ENCODE results near the gene LRRC28. TPM values are rescaled to one million over a fixed set of nuclear protein-coding genes. Genes with fewer than 3 reads are reported as not detected.

LRRC28 gene
- total RNA-seq, 1 donor: 26.1 TPM

DNA sequence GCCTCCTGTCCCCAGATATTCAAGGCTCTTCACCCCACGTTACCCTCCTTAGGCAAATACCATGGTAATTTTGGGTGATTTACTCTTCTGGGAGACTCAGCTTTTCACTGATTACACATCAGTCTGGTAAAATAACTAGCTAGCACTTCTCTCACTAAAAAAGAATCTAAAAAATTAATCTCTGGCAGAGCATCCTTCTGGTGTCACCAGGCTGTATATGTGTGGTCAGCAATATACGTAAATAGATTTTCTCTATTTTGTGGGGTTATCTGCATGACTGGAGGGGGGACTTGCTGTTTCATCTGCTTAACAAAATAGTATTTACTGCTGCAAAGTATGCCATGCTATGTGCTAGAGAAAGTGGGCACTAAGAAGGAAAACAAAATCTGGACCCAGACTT is 45.1 kb downstream of the LRRC28 start:
- DNase-seq (ENCODE audit: low read depth in 2 of 3, low spot score in 2 of 3): no peak

DNA sequence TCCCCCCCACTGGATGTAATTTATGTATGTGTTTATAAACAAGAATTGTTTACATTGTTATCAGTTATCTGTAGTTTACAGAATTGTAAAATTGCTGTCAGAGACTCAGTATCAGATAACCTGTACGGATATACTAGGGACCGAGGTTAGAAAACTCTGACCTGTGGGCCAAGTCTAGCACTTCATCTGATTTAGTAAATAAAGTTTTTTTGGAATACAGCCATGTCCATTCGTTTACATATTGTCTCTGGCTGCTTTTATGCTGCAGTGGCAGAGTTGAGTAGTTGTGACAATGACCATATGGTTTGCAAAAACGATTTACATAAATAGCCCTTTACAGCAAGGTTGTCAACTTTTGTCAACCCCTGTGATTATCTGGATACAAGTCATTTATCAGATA is 52.6 kb downstream of the LRRC28 start:
- DNase-seq (ENCODE audit: low read depth in 2 of 3, low spot score in 2 of 3): no peak

DNA sequence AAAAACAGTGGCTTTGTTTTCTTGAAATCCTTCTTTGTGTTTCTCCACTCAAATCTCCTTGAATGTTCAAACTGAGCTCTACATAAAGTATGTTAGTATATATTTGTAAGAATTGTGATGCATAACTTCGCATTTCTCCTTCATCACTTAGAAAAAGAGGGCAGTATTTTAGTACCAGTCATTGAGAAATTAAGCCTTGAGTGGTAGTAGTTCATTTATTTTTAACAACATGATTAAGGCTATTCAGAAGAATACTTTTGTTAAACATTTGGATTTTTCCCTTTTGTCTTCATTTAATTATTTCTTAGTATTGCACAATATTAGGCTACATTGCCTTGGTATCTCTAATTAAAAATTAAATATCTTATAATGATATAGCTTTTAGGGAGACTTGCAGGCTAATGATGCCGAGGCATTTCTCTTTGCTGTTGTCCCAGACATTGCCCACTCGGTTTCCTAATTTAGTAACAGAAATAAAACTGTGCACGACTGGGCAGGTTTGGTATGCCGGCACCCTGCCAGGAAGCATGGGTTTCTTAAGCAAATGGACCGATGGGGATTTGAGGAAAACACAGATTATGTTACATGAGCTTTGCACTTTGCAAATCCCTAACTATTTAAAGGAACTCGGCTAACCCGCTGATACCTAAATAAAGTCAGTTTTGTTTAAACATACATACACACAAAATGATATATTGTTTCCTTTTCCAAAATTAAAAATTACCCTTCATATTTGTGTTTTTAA is 54.7 kb downstream of the LRRC28 start:
- no peak for DNase-seq (ENCODE audit: low read depth in 2 of 3, low spot score in 2 of 3)

GRCh38 chr15:99306694-99307338 is 55.5 kb downstream of the LRRC28 start:
- no peak for DNase-seq (ENCODE audit: low read depth in 2 of 3, low spot score in 2 of 3)

DNA sequence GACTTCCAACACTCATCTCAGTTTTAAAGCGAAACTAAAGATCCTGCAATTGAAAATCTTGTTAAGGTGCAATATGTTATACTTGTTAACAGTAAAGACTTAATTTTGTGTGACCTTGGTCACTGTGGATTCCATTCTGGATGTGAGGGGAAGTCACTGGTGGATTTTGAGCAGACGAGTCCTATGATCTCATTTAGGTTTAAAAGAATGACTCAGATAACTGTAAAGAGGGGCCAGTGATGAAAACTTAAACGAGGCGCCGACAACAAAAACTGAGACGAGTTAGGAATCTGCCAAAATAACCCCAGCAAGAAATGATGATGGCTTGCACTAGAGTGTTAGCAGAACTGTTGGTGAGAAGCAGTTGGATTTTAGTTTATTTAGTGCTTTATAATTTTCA is 56.5 kb downstream of the LRRC28 start:
- no peak for DNase-seq (ENCODE audit: low read depth in 2 of 3, low spot score in 2 of 3)

DNA sequence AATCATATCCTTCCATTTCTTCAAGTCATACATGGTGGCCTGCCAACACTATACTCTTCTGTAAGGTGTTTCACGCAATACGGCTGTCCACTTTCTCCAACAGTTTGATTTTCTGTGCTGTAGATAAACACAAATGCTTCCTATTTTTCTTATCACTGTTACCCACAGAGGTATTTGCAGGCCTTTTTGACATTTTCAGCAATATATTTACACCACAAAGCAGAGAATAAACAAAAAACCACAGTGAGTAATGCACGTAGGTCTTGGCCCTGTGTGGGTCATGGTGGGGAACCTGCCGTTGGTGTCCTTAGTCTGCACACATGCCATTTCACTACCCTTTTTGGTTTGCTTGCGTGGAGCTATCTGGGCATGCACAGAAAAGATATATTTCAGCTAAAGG is 59.5 kb downstream of the LRRC28 start:
- peak in 2 of 3 donors; percentile 9 to 12 for DNase-seq (ENCODE audit: low read depth in 2 of 3, low spot score in 2 of 3)

DNA sequence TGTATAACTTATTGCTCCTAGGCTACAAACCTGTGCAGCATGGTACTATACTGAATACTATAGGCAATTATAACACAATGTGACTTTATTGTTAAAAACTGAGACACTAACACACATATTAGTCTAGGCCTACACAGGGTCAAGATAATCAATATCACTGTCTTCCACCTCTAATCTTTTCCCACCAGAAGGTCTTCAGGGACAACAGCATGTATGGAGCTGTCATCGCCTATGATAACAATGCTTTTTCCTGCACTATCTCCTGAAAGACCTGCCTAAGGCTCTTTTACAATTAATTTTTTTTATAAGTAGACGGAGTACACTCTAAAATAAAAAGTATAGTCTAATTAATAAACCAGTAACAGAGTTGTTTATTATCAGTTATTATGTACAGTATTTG is 60.9 kb downstream of the LRRC28 start:
- DNase-seq (ENCODE audit: low read depth in 2 of 3, low spot score in 2 of 3): no peak

GRCh38 chr15:99312794-99313193 is 61.5 kb downstream of the LRRC28 start:
- DNase-seq (ENCODE audit: low read depth in 2 of 3, low spot score in 2 of 3): no peak

DNA sequence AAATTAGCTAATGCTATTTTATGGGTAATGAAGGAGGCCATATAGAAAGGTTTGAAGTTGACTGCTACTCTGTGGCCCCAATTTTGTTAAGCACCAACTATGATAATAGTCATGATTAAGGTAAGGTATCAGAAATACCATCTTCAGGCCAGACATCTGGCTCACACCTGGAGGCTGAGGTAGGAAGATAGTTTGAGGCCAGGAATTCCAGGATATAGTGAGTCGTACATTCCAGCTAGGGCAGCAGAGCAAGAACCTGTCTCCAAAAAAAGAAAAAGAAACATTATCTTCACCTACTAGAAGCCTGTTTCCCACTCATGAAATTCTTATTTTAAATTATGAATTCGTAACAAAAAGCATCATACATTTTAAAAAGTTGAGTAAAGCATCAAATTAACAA is 64.4 kb downstream of the LRRC28 start:
- no peak for DNase-seq (ENCODE audit: low read depth in 2 of 3, low spot score in 2 of 3)

GRCh38 chr15:99320374-99321215 is 69.3 kb downstream of the LRRC28 start:
- no peak for DNase-seq (ENCODE audit: low read depth in 2 of 3, low spot score in 2 of 3)

GRCh38 chr15:99321468-99321867 is 70.2 kb downstream of the LRRC28 start:
- DNase-seq (ENCODE audit: low read depth in 2 of 3, low spot score in 2 of 3): no peak

- DNase-seq (ENCODE audit: low read depth in 2 of 3, low spot score in 2 of 3): no peak
These were observed 71.5 kb downstream of the LRRC28 start for GRCh38 chr15:99322643-99323405.

DNA sequence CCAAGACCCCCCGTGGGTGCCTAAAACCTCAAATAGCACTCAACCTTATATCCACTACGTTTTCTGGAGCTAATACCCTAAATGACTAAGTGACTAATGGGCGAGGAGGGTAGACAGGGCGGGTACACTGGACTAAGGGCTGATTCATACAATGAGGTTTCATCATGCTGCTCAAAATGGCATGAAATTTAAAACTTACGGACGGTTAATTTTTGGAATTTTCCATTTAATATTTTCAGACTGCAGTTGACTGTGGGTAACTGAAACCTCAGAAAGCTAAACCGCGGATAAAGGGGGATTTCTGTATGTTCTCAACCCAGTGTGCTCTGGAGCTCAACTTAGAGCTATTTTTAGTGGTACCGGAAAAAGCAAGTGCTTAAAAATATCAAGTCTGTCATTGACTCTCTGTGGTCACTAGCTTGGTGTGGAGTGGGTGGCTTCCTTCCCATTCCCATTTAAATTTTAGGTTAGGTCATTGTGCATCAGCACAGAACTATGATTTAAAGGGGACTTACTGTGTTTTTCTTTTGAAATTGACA is 72.9 kb downstream of the LRRC28 start:
- no peak for DNase-seq (ENCODE audit: low read depth in 2 of 3, low spot score in 2 of 3)

DNA sequence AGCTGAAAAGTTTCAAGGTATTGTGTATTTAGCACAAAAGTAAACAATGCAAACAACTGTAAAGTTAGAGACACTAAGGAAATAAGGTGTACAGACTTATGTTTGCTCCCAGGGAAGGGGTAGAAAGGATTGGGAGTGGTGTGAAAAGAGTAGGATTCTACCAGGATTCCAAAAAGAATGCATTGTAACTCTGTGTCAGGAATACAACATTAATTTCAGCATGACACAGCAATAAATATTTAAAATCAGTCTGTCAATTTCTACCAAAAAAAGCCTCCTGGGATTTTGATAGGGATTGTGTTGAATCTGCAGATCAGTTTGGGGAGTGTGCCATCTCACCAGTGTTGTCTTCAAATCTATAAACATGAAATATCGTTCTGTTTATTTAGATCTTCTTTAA is 73.4 kb downstream of the LRRC28 start:
- DNase-seq (ENCODE audit: low read depth in 2 of 3, low spot score in 2 of 3): no peak

DNA sequence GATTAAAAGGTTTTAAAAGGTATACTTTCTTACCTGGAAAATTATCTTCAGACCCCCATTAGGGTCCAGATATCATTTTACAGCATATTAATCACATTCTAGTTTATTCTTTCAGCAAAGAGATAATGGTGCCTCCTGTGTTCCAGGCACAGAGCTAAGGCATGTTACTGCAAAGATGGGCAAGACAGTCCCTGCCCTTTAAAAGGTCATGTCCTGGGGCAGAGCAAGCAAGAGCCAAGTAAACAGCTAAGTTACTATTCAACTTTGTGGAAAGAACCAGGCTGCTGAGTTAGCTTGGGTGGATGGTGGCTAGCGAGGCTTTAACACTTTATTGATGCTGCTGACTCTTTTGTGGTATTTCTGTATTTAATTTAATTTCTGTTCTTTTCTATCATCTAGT is 75.0 kb downstream of the LRRC28 start:
- DNase-seq (ENCODE audit: low read depth in 2 of 3, low spot score in 2 of 3): no peak

GRCh38 chr15:99328106-99329072 is 77.1 kb downstream of the LRRC28 start:
- DNase-seq (ENCODE audit: low read depth in 2 of 3, low spot score in 2 of 3): no peak

DNA sequence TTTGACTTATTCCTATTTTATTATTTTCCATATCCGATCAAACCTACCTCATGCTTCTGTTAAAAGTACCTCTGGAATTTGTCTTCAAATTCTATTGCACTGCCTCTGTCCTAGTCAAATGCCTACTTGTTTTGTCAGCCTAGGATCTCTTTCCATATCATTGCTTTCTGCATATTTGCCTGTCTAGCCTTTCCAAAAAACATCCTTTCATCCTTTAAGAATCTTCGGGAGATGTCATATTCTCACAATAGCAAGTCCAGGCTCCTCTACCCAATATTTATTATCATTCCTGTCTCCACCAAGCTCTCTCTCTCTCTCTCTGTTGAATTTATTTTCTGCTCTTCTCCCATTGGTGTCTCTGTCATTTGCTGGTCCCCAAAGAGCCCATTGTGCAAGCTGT is 80.1 kb downstream of the LRRC28 start:
- DNase-seq (ENCODE audit: low read depth in 2 of 3, low spot score in 2 of 3): no peak

- no peak for DNase-seq (ENCODE audit: low read depth in 2 of 3, low spot score in 2 of 3)
These were observed 82.1 kb downstream of the LRRC28 start for GRCh38 chr15:99333413-99333812.

GRCh38 chr15:99333981-99334380 is 82.7 kb downstream of the LRRC28 start:
- DNase-seq (ENCODE audit: low read depth in 2 of 3, low spot score in 2 of 3): no peak
